Measurements from ENCODE around the gene SMYD3.
"Not testable (repeated sequence)": the region's sequence is repeated elsewhere in the genome, so short reads cannot be mapped to it uniquely, and the experiment has no call there.

Gene SMYD3

DNA sequence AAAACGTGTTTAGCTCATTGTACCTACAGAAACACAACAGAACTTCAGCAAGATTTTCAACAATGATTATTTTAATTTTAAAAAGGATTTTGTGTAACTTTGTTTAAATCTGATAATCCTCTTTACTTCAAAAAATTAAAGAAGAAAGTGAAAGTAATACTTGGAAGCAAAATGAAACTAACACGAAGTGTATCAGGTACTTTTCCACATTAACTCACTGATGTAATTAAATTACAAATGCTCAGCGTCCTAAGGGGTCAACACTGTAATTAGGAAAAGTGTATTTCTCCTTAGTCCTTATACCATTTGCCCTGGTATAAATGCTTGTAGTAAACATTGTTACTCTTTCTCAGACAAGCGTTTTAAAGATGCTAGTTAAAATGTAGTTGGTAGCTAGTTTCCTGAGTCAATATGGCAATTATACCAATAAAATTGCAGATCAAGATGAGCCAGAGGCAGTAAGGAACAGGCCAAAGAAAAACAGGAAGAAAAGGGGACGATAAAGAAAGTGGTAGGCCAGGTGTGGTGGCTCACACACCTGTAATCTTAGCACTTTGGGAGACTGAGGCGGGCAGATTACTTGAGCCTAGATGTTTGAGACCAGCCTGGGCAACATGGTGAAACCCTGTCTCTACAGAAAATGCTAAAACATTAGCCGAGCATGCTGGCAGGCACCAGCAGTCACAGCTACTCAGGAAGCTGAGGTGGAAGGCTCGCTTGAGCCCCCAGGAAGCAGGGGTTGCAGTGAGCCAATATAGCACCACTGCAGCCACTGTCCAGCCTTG lies 553.0 kb downstream of the SMYD3 start:
- no peak for DNase-seq (ENCODE audit: low read depth in 2 of 2)

- no peak for DNase-seq (ENCODE audit: low read depth in 2 of 2)
These were observed 554.6 kb downstream of the SMYD3 start for GRCh38 chr1:245952383-245953026.

DNA sequence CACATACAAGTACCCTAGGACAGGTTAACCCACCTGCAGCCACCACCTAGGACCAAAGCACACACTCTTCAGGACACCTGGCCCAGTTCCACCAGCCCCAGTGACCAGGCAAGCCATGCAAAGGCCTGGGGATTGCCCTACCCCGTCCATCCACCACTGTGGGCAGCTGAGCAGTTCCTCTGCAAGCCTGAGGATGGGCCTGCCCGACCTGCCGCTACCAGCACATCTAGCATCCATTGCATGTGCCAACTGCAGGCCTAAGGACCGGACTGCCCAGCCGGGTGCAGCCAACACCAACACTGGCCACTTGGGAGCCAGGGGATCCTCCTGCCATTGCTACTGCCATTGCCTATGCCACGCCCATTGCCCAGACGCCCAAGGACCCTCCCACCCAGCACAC lies 558.3 kb downstream of the SMYD3 start:
- DNase-seq (ENCODE audit: low read depth in 2 of 2) = no peak

DNA sequence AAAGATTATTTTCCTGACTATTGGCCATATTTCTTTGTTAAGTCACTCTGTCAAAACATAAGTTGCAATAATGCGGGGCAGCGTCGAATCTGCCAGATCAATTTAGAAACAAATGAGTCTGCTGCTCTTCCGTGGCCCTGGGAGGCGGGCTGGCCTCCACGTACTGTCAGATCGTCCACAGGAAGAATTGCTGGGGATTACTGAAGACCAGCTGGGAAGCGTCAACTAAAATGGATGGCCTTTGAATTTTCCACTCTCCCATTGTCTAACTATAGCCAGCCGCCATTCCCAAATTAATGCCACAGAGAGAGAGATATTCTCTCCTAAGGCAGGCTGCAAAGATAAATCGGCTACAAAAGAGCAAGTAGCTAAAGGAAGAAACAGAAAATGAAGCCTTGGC lies 560.2 kb downstream of the SMYD3 start:
- DNase-seq (ENCODE audit: low read depth in 2 of 2) = no peak

DNA sequence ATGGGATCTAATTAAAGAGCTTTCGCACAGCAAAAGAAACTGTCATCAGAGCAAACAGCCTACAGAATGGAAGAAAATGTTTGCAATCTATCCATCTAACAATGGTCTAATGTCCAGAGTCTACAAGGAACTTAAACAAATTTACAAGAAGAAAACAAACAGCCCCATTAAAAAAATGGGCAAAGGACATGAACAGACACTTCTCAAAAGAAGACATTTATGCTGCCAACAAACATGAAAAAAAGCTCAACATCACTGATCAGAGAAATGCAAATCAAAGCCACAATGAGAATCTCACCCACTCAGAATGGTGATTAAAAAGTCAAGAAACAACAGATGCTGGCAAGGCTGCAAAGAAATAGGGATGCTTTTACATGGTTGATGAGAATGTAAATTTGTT lies 561.9 kb downstream of the SMYD3 start:
- not testable (repeated sequence) for DNase-seq (ENCODE audit: low read depth in 2 of 2)

GRCh38 chr1:245942856-245943255 lies 564.2 kb downstream of the SMYD3 start:
- DNase-seq (ENCODE audit: low read depth in 2 of 2) = no peak

- not testable (repeated sequence) for DNase-seq (ENCODE audit: low read depth in 2 of 2)
These were observed 565.3 kb downstream of the SMYD3 start for GRCh38 chr1:245941771-245942170.

DNA sequence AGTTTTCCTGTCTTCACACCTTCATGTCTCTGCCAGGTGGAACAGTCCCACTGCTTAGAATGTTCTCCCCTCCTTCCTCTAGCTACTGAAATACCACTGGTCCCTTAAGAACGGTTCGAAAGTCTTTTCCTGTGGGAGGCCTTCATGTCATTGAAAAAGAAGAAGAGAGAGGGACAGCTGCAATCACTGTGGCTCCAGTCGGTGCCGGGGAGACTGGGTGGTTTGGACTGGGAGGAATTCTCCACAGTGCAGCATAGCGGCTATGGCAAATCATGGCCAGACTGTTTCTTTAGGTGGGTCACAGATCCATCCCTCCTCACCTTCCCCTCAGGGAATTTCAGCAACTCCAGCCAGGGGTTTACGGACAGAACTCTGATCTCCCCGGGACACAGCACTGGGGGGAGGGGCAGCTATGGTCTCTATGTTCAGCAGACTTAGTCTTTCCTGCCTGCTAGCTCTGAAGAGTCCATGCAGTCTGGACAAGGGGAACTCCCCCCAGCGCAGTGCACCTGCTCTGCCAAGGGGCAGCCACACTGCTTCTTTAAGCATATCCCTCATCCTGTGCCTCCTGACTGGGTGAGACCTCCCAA lies 567.2 kb downstream of the SMYD3 start:
- DNase-seq (ENCODE audit: low read depth in 2 of 2) = no peak

GRCh38 chr1:245938046-245938435 lies 569.0 kb downstream of the SMYD3 start:
- DNase-seq (ENCODE audit: low read depth in 2 of 2) = no peak

DNA sequence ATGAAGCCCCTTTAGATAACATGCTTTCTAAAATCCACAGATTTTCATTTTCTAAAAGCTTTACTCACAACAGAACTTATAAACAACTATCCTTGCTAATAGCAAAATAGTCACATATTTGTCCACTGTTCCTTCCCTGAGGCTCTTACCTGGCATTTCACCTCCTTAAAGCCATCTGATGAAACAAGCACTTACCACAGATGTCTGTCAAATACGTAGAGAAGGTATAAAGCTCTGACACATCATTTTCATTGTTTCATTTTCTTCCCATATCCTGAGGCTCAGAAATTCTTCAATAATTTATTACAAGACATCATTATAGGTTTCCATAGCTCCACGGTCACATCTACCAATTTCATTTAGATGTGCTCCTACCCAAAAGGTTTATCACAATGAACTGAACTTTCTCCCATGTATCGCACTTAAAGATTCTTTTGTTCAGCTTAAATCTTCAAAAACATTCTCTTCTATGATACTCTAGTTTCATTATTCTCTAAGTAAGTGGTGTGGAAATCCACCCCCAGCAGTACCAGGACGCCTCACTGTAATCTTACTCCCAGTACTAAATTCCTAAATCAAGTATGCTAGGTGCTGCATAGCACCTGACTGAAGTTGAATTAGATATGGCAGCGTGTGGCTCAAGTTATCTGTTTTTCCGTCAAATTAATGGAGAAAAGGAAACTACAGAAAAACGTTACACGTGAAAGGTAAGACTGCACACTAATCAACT lies 569.6 kb downstream of the SMYD3 start:
- no peak for DNase-seq (ENCODE audit: low read depth in 2 of 2)

DNA sequence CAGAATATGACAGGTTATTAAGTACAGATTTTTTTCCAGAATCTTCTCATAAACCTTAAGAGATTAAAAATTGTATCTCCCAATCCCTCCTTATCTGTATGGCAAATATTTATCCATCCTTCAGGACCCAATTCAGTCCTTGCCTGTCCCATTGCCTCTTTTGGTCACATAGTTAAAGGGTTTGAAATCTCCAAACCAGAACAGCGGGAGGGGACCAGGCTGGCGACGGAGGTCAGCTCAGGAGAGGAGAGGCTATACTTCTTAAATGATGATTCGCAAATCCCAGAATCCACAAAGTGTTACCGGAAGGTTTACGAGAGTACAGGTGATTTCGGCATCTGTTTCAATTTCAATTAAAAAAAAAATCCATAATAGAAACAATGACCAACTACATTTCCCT lies 572.7 kb downstream of the SMYD3 start:
- DNase-seq (ENCODE audit: low read depth in 2 of 2) = no peak

DNA sequence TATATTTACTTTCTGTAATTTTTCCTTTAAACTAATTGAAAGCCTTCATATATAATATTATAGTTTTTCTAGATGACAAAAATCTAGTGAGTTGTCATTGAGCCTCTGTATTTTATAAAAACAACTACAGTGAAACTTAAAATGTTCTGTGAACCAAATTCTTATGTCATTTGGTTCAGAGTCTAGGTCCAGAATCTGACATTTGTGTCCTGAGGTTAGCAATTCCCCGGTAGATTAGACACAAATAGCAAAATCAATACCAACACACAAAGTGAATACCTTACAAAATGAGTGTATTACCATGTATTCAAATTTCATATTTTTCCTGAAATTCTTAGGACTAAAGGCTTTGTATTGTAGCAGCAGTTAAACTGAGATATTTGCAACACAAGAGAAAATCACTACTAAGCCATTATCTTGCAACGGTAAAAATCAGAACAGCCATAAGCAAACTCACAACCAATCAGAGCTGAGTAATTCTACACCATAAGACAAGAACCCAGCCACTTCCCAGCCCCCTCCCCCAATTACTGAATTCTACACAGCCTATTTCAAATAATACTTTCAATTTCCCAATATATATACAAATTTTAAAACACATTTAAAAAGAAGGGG lies 573.5 kb downstream of the SMYD3 start:
- DNase-seq (ENCODE audit: low read depth in 2 of 2) = no peak

DNA sequence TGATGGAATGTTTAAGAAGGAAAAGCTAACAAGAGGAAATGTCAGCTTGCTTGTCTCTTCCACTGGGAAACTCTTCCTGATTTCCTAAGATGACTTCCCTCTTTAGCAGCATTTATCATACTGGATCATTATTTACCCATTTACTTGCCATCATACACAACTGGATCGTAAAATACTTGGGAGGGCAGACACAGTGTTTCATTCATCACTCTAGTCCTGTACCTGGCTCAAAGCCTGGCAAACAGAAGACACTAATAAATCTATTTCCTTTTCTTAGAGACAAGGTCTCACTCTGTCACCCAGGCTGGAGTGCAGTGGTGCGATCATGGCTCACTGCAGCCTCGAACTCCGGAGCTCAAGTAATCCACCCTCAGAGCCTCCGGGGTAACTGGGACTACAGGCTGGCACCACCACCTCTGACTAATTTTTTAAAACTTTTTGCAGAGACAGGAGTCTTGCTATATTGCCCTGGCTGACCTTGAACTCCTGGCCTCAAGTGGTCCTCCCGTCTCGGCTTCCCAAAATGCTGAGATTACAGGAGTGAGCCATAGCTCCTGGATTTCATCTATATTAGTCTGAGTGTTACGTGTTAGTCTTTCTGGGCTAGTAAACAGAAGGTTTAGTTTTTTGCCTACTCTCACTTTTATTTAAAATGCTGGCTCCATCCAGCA lies 574.6 kb downstream of the SMYD3 start:
- no peak for DNase-seq (ENCODE audit: low read depth in 2 of 2)

DNA sequence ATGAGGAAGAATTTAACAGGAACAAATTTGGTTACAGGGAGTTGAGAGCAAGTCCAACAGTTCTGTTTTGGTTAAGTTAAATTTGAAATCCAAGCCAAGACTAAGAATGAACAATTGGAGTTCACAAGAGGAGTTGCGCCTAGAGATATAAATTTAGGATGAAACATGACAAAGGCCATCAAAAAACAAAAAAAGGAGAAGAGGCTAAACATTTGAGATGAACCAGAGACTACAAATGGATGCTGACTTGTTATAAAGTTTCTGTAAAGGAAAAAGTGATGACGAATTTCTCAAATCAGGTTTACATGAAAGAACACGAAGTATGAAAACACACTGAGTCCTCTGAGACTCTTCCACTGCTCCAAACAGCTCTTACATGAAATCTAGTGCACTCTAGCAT lies 575.6 kb downstream of the SMYD3 start:
- no peak for DNase-seq (ENCODE audit: low read depth in 2 of 2)

GRCh38 chr1:245929224-245929623 lies 577.9 kb downstream of the SMYD3 start:
- DNase-seq (ENCODE audit: low read depth in 2 of 2) = no peak

GRCh38 chr1:245926888-245927287 lies 580.2 kb downstream of the SMYD3 start:
- no peak for DNase-seq (ENCODE audit: low read depth in 2 of 2)

GRCh38 chr1:245923215-245923614 lies 583.9 kb downstream of the SMYD3 start:
- DNase-seq (ENCODE audit: low read depth in 2 of 2) = no peak

- DNase-seq (ENCODE audit: low read depth in 2 of 2) = no peak
These were observed 585.7 kb downstream of the SMYD3 start for GRCh38 chr1:245921417-245921816.

DNA sequence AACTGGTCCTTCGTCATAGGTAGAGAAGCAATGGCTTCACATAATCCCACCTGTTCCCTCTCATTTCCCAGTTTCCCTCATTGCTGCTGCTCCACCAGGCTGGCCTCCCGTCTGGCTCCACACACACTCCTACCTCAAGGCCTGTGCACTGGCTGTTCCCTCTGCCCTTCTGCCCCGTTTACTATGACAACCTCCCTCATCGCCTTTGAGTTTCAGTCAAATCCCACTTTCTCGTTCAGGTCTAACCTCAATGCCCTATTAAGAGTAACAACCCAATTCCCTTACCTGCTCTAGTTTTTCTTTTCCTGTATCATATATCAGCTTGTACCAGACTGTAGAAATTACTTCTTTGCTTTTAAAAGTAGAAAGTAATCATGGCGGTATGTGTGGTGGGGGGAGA lies 589.7 kb downstream of the SMYD3 start:
- DNase-seq (ENCODE audit: low read depth in 2 of 2) = no peak

DNA sequence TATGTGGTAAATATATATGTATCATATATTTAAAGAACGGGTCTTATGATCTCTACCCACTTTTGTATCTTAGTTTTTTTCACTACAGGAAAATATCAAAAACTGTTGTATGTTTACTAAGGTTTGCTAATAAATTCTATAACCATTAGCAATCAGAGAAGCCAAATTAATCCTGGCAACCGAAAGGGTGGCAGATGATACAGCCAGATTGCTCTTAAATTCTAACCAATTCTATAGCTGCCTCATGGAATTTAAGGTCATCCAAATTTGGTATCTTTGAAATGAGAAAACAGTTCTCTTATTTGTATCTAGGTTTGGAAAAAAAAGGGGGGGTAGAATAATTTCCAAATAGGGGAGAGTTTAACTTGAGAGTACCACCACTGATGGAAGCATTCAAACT lies 591.2 kb downstream of the SMYD3 start:
- no peak for DNase-seq (ENCODE audit: low read depth in 2 of 2)

DNA sequence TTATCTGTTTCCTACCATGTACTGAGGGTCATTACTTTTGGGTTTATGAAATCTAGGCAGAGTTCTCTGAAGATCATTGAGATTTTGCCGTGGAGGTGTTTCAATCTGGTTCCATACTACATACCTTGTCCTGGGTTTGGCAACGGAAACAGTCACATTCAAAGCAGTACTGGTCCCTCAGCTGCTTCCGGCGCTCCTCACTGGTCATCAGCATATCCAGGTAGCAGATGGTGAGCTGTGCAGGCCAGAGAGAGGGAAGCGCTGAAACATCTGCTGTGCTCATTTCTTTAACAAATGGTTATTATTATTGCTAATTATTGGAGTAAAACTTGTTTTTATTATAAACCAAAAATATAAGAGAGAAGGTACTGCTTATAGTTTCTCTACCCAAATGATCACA lies 591.7 kb downstream of the SMYD3 start:
- DNase-seq (ENCODE audit: low read depth in 2 of 2) = no peak

GRCh38 chr1:245908543-245908942 lies 598.5 kb downstream of the SMYD3 start:
- no peak for DNase-seq (ENCODE audit: low read depth in 2 of 2)
